HepG2 (cell line): ENCODE results near the gene UQCC5. TPM values are rescaled to one million over a fixed set of nuclear protein-coding genes. Genes with fewer than 3 reads are reported as not detected.

ENCODE experiments used
- ATF3 ChIP-seq: sonication (generic); formaldehyde crosslinking; IDR thresholded peaks from 2 replicates; pipeline ENCODE4 v1.4.0; 2020; ENCODE audit warnings: missing genetic modification reagents
- CENPT ChIP-seq: sonication (generic); formaldehyde crosslinking; IDR thresholded peaks from 2 replicates; pipeline ENCODE4 v1.8.0; 2022; ENCODE audit warnings: low read depth, mild to moderate bottlenecking, moderate library complexity, missing genetic modification reagents
- HMG20B ChIP-seq: conservative IDR thresholded peaks from 2 replicates; pipeline ENCODE4 v1.6.1; 2016; ENCODE audit warnings: missing genetic modification reagents, missing compliant biosample characterization
- HOXA5 ChIP-seq: sonication (generic); formaldehyde crosslinking; IDR thresholded peaks from 2 replicates; pipeline ENCODE4 v1.4.0; 2020; ENCODE audit warnings: missing genetic modification reagents
- IKZF1 ChIP-seq: fragments of 450-650 bp; IDR thresholded peaks from 2 replicates; pipeline ENCODE4 v1.7.1; 2016
- ISX ChIP-seq: sonication (generic); formaldehyde crosslinking; conservative IDR thresholded peaks from 2 replicates; pipeline ENCODE4 v1.5.0; 2020; ENCODE audit warnings: missing genetic modification reagents
- MAFF ChIP-seq: IDR thresholded peaks from 2 replicates; pipeline ENCODE4 v1.6.1; 2011; ENCODE audit warnings: low read depth, low read length, improper control_type of control experiment
- MIER3 ChIP-seq: IDR thresholded peaks from 2 replicates; pipeline ENCODE4 v1.6.1; 2016; ENCODE audit warnings: missing compliant biosample characterization, borderline replicate concordance
- MXI1 ChIP-seq: IDR thresholded peaks from 3 replicates; pipeline ENCODE4 v1.6.1; 2012; ENCODE audit warnings: low read depth, low read length, inconsistent platforms, borderline replicate concordance
- POGK ChIP-seq: sonication (generic); formaldehyde crosslinking; conservative IDR thresholded peaks from 2 replicates; pipeline ENCODE4 v1.8.0; 2022; ENCODE audit warnings: mild to moderate bottlenecking, moderate library complexity, missing genetic modification reagents
- POGZ ChIP-seq: sonication (generic); formaldehyde crosslinking; IDR thresholded peaks from 2 replicates; pipeline ENCODE4 v1.4.0; 2020; ENCODE audit warnings: mild to moderate bottlenecking, missing genetic modification reagents
- RORA ChIP-seq: sonication (generic); formaldehyde crosslinking; IDR thresholded peaks from 2 replicates; pipeline ENCODE4 v1.5.0; 2020; ENCODE audit warnings: mild to moderate bottlenecking, missing genetic modification reagents, moderate library complexity
- ZNF703 ChIP-seq: sonication (generic); formaldehyde crosslinking; IDR thresholded peaks from 2 replicates; pipeline ENCODE4 v1.5.1; 2020; ENCODE audit warnings: missing genetic modification reagents, mild to moderate bottlenecking, moderate library complexity, borderline replicate concordance
- ZNF83 ChIP-seq: sonication (generic); formaldehyde crosslinking; IDR thresholded peaks from 2 replicates; pipeline ENCODE4 v1.4.0; 2020; ENCODE audit warnings: missing genetic modification reagents, mild to moderate bottlenecking, borderline replicate concordance
- polyA plus RNA-seq, 8 experiments: library from polyadenylated mRNA; depleted of rRNA in 3 of 8; stranded (reverse) in 7 of 8; unstranded in 1 of 8; fragments of >200 nt; fragmentation: Illumina TruSeq in 4 of 8; extraction: Trizol in 4 of 8; gene quantifications; 2 replicates each; pipeline versions ENCODE4 v1.2.1 to v1.2.3, GENCODE V29; 2011 to 2016; ENCODE audit warnings: low read depth in 4 of 8, missing spikeins in 1 of 8, mixed read lengths in 1 of 8; ENCODE audit not compliant: insufficient read depth in 1 of 8
- total RNA-seq, 5 experiments: library from RNA; depleted of rRNA; stranded (reverse); fragments of >200 nt; fragmentation: Illumina TruSeq; extraction: Trizol; gene quantifications; 2 replicates each; pipeline ENCODE4 v1.2.3, GENCODE V29; 2016; ENCODE audit warnings: low read depth in 1 of 5
- TF ChIP-seq, protein P1 (sequence below): sonication (generic); formaldehyde crosslinking; IDR thresholded peaks from 2 replicates; pipeline ENCODE4 v1.4.0; 2020; ENCODE audit warnings: missing genetic modification reagents, mild to moderate bottlenecking, borderline replicate concordance
- TF ChIP-seq, protein P2 (sequence below): IDR thresholded peaks from 2 replicates; pipeline ENCODE4 v1.6.1; 2018; ENCODE audit warnings: missing genetic modification reagents
- TF ChIP-seq, protein P3 (sequence below), 2 experiments: fragments of 450-650 bp in 1 of 2; sonication (generic) in 1 of 2; formaldehyde crosslinking; IDR thresholded peaks; 2 replicates each; pipeline versions ENCODE4 v1.5.0 to v1.8.0; 2020 to 2022; ENCODE audit warnings: mild to moderate bottlenecking in 1 of 2, missing genetic modification reagents in 1 of 2
- TF ChIP-seq, protein P4 (sequence below): sonication (generic); formaldehyde crosslinking; IDR thresholded peaks from 2 replicates; pipeline ENCODE4 v1.8.1; 2023; ENCODE audit warnings: missing genetic modification reagents, inconsistent platforms, borderline replicate concordance

The UQCC5 gene
- total and polyA plus RNA-seq, 2 of the 13 experiments (the other 11 are each of a cell fraction or from before 2014, with no cell fraction given): 15.4 to 29.5 TPM

DNA sequence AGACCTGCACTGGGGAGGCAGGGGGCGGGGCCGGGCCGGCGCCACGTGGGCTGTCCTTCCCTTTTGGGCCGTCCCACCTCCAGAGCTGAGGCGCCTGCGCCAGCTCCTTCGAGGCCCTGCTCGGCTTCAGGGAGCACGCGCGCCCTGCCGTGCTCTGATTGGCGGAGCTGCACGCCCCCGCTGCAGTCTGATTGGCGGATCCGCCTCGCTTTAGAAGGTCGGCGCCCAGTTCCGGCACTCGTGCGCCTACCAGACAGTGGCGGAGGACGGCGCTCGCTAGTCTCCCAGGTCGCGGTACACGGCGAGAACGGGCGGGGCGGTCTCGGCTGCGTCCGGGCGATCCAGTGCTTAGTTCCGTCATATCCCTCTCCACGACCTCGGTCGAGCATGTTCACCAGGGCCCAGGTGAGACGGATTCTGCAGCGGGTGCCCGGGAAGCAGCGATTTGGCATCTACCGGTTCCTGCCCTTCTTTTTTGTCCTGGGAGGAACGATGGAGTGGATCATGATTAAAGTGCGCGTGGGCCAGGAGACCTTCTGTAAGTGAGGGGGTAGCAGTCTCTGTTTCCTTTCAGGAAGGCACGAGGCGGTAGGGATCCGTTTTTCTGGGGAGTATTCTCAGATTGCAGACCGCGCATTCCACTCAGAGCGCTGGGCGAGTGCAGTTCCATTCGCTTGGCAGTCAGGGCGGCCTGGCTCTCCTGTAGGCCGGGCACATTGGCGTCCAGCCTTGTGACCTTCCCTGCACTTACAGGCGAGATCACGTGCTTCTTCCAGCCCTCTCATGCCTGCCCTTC lies at the start of gene UQCC5 (continued):
- TF ChIP-seq, protein P1, sequence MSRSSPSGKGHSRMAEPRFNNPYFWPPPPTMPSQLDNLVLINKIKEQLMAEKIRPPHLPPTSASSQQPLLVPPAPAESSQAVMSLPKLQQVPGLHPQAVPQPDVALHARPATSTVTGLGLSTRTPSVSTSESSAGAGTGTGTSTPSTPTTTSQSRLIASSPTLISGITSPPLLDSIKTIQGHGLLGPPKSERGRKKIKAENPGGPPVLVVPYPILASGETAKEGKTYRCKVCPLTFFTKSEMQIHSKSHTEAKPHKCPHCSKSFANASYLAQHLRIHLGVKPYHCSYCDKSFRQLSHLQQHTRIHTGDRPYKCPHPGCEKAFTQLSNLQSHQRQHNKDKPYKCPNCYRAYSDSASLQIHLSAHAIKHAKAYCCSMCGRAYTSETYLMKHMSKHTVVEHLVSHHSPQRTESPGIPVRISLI (CRISPR knock-in tag): peak; percentile 20; the same call in 1 of the 2 replicates
- TF ChIP-seq ATF3 (CRISPR knock-in tag) (no peak; the same call in 1 of the 2 replicates), ZNF83 (CRISPR knock-in tag) (peak; percentile 65; the same call in 1 of the 2 replicates), RORA (CRISPR knock-in tag) (no peak), MXI1 (peak; percentile 97; the same call in 1 of the 3 replicates), HMG20B (CRISPR knock-in tag) (no peak), MAFF (no peak), IKZF1 (no peak), ISX (CRISPR knock-in tag) (0 out of 2 replicates have a peak, but pooled peaks have one; percentile 25), MIER3 (CRISPR knock-in tag) (peak; percentile 57; the same call in 1 of the 2 replicates), CENPT (peak; percentile 57; the same call in 1 of the 2 replicates), HOXA5 (CRISPR knock-in tag) (peak; percentile 97), POGK (CRISPR knock-in tag) (peak; percentile 96), POGZ (CRISPR knock-in tag) (peak; percentile 59), ZNF703 (no peak)
- TF ChIP-seq, protein P2, sequence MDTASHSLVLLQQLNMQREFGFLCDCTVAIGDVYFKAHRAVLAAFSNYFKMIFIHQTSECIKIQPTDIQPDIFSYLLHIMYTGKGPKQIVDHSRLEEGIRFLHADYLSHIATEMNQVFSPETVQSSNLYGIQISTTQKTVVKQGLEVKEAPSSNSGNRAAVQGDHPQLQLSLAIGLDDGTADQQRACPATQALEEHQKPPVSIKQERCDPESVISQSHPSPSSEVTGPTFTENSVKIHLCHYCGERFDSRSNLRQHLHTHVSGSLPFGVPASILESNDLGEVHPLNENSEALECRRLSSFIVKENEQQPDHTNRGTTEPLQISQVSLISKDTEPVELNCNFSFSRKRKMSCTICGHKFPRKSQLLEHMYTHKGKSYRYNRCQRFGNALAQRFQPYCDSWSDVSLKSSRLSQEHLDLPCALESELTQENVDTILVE: peak; percentile 62; the same call in 1 of the 2 replicates
- TF ChIP-seq, protein P3, sequence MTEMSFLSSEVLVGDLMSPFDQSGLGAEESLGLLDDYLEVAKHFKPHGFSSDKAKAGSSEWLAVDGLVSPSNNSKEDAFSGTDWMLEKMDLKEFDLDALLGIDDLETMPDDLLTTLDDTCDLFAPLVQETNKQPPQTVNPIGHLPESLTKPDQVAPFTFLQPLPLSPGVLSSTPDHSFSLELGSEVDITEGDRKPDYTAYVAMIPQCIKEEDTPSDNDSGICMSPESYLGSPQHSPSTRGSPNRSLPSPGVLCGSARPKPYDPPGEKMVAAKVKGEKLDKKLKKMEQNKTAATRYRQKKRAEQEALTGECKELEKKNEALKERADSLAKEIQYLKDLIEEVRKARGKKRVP (CRISPR knock-in tag; IDR thresholded peaks at IDR 0.05): peak in 1 of 2 experiments; percentile 34; a peak in 1 of 4 replicates
- TF ChIP-seq, protein P4, sequence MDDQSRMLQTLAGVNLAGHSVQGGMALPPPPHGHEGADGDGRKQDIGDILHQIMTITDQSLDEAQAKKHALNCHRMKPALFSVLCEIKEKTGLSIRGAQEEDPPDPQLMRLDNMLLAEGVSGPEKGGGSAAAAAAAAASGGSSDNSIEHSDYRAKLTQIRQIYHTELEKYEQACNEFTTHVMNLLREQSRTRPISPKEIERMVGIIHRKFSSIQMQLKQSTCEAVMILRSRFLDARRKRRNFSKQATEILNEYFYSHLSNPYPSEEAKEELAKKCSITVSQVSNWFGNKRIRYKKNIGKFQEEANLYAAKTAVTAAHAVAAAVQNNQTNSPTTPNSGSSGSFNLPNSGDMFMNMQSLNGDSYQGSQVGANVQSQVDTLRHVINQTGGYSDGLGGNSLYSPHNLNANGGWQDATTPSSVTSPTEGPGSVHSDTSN (CRISPR knock-in tag): 0 out of 2 replicates have a peak, but pooled peaks have one; percentile 53
